ENCODE measurements around the gene UNC119B.

DNA sequence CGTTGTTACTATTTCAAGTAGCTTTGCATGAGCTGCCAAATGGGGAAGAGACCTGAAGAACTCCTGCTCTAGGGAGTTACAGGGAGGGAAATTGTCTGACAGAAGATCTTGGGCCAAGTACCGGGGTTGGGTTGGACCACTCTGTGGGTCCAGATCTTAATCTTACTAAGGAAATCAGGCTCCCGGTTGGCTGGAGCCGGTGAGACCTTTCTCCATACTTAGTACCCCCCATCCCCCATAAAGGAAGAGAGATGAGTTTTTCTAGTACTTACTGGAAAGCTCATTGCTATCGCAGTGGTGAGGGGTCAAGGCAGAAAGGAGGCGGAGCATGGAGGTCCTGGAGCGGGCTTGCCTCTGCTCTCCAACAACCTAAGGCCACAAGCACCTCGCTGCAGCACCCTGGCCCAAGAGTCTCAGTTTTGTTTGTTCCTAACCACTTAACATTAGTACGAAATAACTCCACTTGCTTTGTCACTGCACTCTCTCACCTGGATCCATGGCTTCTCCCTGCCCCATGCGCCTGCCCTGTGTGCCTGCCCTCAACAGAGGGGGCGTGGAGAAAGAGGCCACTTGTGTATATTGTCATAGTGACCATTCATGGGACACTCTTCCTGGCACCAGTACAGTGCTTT lies 6.8 kb upstream of the UNC119B start:
- no peak for TF ChIP-seq EZH2 (IDR thresholded peaks at IDR 0.05; ENCODE audit: low read depth, unreplicated experiment)
- no peak for TF ChIP-seq CTCF (conservative IDR thresholded peaks at IDR 0.05; ENCODE audit: low read depth in 2 of 2)
- no peak for TF ChIP-seq POLR2AphosphoS5 (IDR thresholded peaks at IDR 0.05; ENCODE audit: low read depth)
- no peak for TF ChIP-seq ZNF114 (CRISPR knock-in tag; IDR thresholded peaks at IDR 0.05)
- no peak for TF ChIP-seq EZH2phosphoT487 (IDR thresholded peaks at IDR 0.05; ENCODE audit: unreplicated experiment)
- TF ChIP-seq CREB1 (CRISPR knock-in tag; IDR thresholded peaks at IDR 0.05; ENCODE audit: low read depth), result no peak
- TF ChIP-seq, protein P1, sequence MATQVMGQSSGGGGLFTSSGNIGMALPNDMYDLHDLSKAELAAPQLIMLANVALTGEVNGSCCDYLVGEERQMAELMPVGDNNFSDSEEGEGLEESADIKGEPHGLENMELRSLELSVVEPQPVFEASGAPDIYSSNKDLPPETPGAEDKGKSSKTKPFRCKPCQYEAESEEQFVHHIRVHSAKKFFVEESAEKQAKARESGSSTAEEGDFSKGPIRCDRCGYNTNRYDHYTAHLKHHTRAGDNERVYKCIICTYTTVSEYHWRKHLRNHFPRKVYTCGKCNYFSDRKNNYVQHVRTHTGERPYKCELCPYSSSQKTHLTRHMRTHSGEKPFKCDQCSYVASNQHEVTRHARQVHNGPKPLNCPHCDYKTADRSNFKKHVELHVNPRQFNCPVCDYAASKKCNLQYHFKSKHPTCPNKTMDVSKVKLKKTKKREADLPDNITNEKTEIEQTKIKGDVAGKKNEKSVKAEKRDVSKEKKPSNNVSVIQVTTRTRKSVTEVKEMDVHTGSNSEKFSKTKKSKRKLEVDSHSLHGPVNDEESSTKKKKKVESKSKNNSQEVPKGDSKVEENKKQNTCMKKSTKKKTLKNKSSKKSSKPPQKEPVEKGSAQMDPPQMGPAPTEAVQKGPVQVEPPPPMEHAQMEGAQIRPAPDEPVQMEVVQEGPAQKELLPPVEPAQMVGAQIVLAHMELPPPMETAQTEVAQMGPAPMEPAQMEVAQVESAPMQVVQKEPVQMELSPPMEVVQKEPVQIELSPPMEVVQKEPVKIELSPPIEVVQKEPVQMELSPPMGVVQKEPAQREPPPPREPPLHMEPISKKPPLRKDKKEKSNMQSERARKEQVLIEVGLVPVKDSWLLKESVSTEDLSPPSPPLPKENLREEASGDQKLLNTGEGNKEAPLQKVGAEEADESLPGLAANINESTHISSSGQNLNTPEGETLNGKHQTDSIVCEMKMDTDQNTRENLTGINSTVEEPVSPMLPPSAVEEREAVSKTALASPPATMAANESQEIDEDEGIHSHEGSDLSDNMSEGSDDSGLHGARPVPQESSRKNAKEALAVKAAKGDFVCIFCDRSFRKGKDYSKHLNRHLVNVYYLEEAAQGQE (IDR thresholded peaks at IDR 0.05; ENCODE audit: unreplicated experiment), result no peak
- TF ChIP-seq STAT1 (IDR thresholded peaks at IDR 0.05; ENCODE audit: unreplicated experiment), result no peak
- TF ChIP-seq, protein P2, sequence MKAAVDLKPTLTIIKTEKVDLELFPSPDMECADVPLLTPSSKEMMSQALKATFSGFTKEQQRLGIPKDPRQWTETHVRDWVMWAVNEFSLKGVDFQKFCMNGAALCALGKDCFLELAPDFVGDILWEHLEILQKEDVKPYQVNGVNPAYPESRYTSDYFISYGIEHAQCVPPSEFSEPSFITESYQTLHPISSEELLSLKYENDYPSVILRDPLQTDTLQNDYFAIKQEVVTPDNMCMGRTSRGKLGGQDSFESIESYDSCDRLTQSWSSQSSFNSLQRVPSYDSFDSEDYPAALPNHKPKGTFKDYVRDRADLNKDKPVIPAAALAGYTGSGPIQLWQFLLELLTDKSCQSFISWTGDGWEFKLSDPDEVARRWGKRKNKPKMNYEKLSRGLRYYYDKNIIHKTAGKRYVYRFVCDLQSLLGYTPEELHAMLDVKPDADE (IDR thresholded peaks at IDR 0.05), result no peak
- TF ChIP-seq, protein P3, sequence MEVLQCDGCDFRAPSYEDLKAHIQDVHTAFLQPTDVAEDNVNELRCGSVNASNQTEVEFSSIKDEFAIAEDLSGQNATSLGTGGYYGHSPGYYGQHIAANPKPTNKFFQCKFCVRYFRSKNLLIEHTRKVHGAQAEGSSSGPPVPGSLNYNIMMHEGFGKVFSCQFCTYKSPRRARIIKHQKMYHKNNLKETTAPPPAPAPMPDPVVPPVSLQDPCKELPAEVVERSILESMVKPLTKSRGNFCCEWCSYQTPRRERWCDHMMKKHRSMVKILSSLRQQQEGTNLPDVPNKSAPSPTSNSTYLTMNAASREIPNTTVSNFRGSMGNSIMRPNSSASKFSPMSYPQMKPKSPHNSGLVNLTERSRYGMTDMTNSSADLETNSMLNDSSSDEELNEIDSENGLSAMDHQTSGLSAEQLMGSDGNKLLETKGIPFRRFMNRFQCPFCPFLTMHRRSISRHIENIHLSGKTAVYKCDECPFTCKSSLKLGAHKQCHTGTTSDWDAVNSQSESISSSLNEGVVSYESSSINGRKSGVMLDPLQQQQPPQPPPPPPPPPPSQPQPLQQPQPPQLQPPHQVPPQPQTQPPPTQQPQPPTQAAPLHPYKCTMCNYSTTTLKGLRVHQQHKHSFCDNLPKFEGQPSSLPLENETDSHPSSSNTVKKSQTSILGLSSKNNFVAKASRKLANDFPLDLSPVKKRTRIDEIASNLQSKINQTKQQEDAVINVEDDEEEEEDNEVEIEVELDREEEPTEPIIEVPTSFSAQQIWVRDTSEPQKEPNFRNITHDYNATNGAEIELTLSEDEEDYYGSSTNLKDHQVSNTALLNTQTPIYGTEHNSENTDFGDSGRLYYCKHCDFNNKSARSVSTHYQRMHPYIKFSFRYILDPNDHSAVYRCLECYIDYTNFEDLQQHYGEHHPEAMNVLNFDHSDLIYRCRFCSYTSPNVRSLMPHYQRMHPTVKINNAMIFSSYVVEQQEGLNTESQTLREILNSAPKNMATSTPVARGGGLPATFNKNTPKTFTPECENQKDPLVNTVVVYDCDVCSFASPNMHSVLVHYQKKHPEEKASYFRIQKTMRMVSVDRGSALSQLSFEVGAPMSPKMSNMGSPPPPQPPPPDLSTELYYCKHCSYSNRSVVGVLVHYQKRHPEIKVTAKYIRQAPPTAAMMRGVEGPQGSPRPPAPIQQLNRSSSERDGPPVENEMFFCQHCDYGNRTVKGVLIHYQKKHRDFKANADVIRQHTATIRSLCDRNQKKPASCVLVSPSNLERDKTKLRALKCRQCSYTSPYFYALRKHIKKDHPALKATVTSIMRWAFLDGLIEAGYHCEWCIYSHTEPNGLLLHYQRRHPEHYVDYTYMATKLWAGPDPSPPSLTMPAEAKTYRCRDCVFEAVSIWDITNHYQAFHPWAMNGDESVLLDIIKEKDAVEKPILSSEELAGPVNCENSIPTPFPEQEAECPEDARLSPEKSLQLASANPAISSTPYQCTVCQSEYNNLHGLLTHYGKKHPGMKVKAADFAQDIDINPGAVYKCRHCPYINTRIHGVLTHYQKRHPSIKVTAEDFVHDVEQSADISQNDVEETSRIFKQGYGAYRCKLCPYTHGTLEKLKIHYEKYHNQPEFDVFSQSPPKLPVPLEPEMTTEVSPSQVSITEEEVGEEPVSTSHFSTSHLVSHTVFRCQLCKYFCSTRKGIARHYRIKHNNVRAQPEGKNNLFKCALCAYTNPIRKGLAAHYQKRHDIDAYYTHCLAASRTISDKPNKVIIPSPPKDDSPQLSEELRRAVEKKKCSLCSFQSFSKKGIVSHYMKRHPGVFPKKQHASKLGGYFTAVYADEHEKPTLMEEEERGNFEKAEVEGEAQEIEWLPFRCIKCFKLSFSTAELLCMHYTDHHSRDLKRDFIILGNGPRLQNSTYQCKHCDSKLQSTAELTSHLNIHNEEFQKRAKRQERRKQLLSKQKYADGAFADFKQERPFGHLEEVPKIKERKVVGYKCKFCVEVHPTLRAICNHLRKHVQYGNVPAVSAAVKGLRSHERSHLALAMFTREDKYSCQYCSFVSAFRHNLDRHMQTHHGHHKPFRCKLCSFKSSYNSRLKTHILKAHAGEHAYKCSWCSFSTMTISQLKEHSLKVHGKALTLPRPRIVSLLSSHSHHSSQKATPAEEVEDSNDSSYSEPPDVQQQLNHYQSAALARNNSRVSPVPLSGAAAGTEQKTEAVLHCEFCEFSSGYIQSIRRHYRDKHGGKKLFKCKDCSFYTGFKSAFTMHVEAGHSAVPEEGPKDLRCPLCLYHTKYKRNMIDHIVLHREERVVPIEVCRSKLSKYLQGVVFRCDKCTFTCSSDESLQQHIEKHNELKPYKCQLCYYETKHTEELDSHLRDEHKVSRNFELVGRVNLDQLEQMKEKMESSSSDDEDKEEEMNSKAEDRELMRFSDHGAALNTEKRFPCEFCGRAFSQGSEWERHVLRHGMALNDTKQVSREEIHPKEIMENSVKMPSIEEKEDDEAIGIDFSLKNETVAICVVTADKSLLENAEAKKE (CRISPR knock-in tag; IDR thresholded peaks at IDR 0.05), result no peak
- no peak for TF ChIP-seq ZNF331 (CRISPR knock-in tag; IDR thresholded peaks at IDR 0.05; ENCODE audit: low read depth)
- no peak for TF ChIP-seq NANOG (IDR thresholded peaks at IDR 0.05; ENCODE audit: borderline replicate concordance)
